A204.1 (cell line): ENCODE results near the gene DEPDC1B.
A peak's percentile ranks its signal among the peaks of the same experiment; 100 is the strongest.
"Not testable (repeated sequence)": the region's sequence is repeated elsewhere in the genome, so short reads cannot be mapped to it uniquely, and the experiment has no call there.

Experiments
- FAIRE-seq: peaks from 2 replicates; lab custom pipeline; 2012; peaks lifted over from hg19 to GRCh38; lab: Jason Lieb, UNC

The DEPDC1B gene

GRCh38 chr5:60640901-60641300, 59.1 kb downstream of the DEPDC1B start:
- FAIRE-seq, result no peak

GRCh38 chr5:60639544-60639943, 60.4 kb downstream of the DEPDC1B start:
- no peak for FAIRE-seq

- FAIRE-seq, result no peak
Observed at GRCh38 chr5:60638300-60638699, 61.7 kb downstream of the DEPDC1B start.

GRCh38 chr5:60636644-60637043, 63.3 kb downstream of the DEPDC1B start:
- FAIRE-seq, result no peak

GRCh38 chr5:60636001-60636400, 64.0 kb downstream of the DEPDC1B start:
- FAIRE-seq, result no peak

GRCh38 chr5:60634051-60634450, 65.9 kb downstream of the DEPDC1B start:
- FAIRE-seq, result no peak

- no peak for FAIRE-seq
Observed at GRCh38 chr5:60633341-60633740, 66.6 kb downstream of the DEPDC1B start.

- FAIRE-seq, result no peak
Observed at GRCh38 chr5:60632153-60632552, 67.8 kb downstream of the DEPDC1B start.

GRCh38 chr5:60630836-60631235, 69.1 kb downstream of the DEPDC1B start:
- no peak for FAIRE-seq

GRCh38 chr5:60630179-60630578, 69.8 kb downstream of the DEPDC1B start:
- no peak for FAIRE-seq

GRCh38 chr5:60624875-60625274, 75.1 kb downstream of the DEPDC1B start:
- FAIRE-seq, result not testable (repeated sequence)

GRCh38 chr5:60620752-60621151, 79.2 kb downstream of the DEPDC1B start:
- not testable (repeated sequence) for FAIRE-seq

- FAIRE-seq, result no peak
Observed at GRCh38 chr5:60613826-60614225, 86.1 kb downstream of the DEPDC1B start.

- no peak for FAIRE-seq
Observed at GRCh38 chr5:60611099-60611740, 88.7 kb downstream of the DEPDC1B start.

- no peak for FAIRE-seq
Observed at GRCh38 chr5:60604771-60605170, 95.2 kb downstream of the DEPDC1B start.

- FAIRE-seq, result no peak
Observed at GRCh38 chr5:60598424-60598823, 101.5 kb downstream of the DEPDC1B start.

- FAIRE-seq, result peak; percentile 93
Observed at GRCh38 chr5:60597572-60598320, 102.2 kb downstream of the DEPDC1B start.

- no peak for FAIRE-seq
Observed at GRCh38 chr5:60594715-60595477, 105.1 kb downstream of the DEPDC1B start.

- no peak for FAIRE-seq
Observed at GRCh38 chr5:60590172-60590571, 109.8 kb downstream of the DEPDC1B start.

GRCh38 chr5:60587312-60587711, 112.7 kb downstream of the DEPDC1B start:
- FAIRE-seq, result not testable (repeated sequence)

GRCh38 chr5:60586307-60586901, 113.6 kb downstream of the DEPDC1B start:
- peak; percentile 96 for FAIRE-seq

- no peak for FAIRE-seq
Observed at GRCh38 chr5:60585618-60586017, 114.3 kb downstream of the DEPDC1B start.

GRCh38 chr5:60584304-60584703, 115.7 kb downstream of the DEPDC1B start:
- FAIRE-seq, result no peak
